Smooth muscle cell of the brain vasculature (primary cell): ENCODE data around the gene PRR36.

ENCODE experiments used
- DNase-seq: peaks from one replicate; pipeline ENCODE4 v3.0.0-alpha.2; 2012; ENCODE audit warnings: low read depth, low spot score

The PRR36 gene

GRCh38 chr19:7913652-7914051 lies 39.5 kb upstream of the PRR36 start:
- no peak for DNase-seq

DNA sequence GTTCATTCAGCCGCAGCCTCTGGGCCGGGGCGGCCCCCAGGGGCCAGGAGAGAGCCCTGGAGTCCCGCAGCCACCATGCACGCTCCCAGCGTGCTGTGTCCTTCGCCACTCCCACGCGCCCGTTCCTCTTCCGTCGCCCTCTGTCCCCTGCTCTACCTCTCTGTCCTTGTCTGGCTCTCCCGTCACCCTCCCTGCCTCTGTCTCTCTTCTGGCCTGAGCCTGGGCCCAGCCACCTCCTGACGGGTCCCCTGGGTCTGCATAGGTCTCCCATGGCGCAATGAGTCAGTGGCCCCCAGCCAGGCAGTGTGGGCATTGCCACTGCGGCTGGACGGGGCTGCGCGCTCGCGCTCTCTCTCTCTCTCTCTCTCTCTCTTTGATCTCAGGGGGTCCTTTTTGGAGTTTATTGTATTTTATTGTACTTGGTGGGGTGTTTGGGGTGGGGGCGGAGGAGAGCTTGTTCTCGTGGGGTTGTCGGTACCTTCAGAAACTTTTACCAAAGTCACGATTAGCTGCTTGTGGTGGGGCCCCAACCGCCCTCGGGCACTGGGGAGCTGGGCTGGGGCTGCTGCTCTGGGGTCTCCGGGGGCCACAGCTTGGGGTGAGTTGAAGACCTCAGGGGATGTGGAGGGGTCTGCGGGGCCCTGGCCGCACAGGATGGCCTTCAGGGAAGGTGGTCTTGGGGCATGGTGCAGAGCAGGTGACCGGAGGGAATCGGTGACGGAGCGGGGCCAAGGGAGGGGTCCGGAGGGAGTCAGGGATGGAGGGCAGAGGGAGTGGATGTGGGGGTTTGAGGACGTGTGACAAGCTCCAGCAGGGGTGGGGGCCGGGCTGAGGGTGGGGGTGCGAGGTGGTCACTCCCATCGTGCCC lies 38.7 kb upstream of the PRR36 start:
- DNase-seq, result no peak

GRCh38 chr19:7912144-7912696 lies 38.0 kb upstream of the PRR36 start:
- no peak for DNase-seq

DNA sequence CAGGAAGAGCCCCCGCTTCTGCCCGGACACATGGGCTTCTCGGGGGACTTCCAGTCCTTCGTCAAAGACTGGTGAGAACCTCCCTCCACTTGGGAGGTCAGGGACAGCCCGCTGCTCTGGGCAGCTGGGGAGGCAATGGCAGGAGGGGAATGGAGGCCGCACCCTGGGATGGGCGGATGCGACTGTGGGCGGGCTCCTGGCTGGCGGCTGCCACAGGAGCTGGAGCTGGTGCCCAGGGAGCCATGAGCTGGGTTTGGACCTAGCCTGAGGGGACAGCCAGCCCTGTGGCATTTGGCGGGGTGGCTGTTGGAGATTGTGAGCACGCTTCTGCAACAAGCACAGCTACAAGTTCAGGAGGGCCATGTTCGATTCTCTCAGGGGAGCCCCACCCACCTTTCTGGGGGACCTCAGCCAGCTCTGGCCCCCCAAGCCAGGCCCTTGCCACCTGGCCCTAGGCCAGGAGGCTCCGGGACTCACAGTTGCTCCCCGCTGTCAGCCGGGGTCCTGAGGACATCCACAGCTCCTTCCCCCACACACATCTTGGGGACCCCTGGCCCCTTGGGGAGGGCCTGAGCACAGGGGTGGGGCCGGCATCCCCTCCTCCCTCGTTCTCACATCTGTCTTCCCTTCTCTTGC lies 37.4 kb upstream of the PRR36 start:
- DNase-seq, result no peak

DNA sequence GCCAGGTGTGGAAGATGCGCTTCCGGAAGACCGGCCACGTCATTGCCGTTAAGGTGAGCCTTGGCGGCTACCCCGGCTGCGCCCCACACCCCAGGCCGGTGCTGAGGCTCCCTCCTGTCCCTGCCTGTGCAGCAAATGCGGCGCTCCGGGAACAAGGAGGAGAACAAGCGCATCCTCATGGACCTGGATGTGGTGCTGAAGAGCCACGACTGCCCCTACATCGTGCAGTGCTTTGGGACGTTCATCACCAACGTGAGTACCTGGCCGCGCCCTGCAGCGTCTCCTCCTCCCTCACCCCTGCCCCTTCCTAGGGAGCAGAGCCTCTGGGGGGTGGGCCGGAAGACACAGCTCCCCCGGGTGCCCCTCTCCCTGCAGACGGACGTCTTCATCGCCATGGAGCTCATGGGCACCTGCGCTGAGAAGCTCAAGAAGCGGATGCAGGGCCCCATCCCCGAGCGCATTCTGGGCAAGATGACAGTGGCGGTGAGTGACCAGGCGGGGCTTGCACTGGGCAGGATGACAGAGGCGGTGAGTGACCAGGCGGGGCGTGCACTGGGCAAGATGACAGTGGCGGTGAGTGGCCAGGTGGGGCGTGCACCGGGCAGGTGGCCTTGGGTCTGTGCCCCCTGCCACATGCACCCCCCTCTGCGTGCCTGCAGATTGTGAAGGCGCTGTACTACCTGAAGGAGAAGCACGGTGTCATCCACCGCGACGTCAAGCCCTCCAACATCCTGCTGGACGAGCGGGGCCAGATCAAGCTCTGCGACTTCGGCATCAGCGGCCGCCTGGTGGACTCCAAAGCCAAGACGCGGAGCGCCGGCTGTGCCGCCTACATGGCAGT lies 36.4 kb upstream of the PRR36 start:
- DNase-seq, result no peak

DNA sequence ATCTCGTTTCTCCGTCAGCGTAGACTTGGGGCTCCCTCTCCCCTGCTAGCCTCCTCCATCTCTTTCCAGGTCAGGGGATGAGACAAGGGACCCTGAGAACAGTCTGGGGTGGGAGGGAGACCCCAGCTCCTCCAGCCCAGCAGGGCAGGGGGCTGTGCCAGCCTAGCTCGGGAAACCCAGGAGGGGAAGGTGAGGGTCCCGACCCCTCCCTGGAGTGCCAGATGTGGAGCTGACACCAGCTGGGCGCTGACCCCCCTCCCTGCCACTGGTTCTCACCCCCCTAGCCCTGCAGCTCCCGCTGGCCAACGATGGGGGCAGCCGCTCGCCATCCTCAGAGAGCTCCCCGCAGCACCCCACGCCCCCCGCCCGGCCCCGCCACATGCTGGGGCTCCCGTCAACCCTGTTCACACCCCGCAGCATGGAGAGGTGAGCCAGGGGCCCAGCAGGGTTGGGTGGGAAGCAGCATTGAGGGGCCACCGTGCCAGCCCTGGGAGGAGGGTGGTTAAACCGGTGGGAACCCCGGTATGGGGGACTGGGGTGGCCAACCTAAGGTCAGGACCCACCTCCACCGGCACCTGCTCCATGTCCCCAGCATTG lies 35.4 kb upstream of the PRR36 start:
- no peak for DNase-seq

GRCh38 chr19:7908742-7909461 lies 34.7 kb upstream of the PRR36 start:
- no peak for DNase-seq

DNA sequence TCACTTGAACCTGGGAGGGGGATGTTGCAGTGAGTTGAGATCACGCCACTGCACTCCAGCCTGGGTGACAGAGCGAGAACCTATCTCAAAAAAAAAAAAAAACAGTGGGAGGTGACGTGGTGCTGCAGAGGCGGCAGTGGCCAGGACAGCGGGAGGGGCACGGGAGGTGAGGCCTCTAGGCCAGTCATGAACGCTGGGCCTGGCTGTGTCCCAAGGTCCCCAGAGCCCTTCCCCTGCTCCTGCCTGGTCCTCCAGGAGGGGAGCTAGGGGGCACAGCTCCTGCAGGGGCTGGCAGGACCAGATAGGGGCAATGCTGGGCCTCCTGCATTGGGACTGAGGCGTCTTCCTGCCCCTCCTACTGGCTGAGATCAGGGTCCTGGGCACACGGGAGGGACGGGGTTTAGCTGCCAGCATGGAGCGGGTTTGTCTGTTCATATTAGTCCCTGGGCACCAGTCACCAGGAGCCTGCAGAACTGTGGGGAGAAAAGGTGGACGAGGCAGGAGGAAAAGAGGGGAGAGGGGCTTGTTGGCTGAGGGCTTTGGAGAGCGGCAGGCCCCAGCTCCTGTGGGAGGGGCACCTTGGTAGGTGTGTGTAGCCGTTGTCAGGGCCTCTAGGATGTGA lies 34.0 kb upstream of the PRR36 start:
- no peak for DNase-seq

DNA sequence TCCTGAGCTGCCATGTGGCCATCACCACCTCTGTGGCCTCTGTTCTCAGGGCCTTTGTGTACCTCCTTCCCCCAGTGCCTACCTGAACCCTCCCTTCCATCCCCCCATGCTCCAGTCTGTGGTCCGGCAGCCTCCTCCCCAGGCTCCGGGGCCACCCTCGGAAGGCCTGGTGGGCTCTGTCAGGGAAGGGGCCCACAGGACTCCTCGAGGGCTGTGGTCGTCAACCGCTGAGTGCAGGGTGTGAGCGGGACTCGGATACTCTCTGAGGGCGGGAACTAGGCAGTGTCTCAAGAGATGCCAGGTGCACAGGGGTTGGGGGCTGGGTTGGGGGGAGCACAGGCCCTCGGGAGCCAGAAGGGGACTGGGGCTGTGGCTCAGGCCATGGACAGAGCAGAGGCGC lies 33.4 kb upstream of the PRR36 start:
- no peak for DNase-seq

DNA sequence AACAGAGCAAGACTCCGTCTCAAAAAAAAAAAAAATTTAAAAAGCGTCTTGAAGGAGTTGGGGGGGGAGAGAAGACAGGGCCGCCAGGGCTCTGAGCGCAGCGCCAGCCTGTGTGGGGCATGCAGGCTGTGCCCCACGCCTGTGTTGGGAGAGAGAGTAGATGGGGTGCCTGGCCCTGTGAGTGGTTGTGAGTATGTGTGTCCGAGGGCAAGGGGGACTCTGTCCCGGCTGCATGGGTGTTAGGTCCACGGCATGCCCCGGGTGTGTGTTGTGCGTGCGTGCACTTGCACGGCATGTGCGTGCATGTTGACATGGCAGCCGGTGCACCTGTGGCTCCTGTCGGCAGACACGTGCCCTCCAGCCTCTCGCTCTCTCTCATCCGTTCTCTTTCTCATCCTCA lies 32.9 kb upstream of the PRR36 start:
- no peak for DNase-seq

- no peak for DNase-seq
Measured at GRCh38 chr19:7905859-7906258, 31.7 kb upstream of the PRR36 start.

GRCh38 chr19:7905268-7905667 lies 31.1 kb upstream of the PRR36 start:
- no peak for DNase-seq

DNA sequence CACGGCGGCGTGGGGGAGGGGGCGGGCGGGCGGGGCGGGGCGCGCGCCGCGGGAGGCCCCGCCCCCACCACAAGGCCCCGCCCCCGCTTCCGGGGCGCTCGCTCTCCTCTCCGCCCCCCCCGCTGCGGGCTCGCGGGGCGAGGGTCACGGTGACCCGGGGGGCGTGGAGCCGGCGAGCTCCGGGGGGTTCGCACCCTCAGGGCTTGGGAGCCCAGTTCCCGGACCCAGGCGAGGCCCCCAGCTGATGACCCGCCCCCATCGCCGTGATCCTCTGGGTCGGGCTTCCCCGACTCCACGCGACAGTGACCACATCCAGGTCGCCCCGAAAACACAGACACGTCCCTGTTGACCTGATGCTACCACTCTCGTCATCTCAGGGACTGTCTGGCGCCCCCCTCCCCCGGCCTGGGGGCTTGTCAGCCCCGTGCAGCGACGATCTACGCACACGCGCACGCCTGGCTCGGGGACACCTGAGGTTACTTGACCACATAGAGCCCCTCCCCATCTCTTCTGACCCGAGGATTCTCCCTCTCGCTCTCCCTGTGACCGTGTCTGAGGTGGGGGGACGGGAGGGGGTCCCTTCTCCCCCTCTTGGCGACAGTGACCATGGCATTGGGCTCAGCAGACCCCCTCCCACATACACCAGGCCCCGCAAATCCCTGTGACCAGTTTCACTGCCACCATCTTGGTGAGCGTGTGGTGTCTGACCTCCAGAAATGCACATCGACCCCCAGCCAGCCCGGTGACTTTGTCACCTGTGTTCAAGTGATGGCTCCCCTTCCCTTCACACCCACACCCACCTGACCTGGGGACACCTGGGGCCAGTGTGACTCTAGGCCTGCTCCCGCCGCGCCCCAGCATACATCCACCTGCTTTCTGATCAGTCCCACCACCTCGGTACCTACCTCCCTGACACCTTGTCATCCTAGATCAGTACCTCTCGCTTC lies 30.2 kb upstream of the PRR36 start:
- DNase-seq, result no peak

DNA sequence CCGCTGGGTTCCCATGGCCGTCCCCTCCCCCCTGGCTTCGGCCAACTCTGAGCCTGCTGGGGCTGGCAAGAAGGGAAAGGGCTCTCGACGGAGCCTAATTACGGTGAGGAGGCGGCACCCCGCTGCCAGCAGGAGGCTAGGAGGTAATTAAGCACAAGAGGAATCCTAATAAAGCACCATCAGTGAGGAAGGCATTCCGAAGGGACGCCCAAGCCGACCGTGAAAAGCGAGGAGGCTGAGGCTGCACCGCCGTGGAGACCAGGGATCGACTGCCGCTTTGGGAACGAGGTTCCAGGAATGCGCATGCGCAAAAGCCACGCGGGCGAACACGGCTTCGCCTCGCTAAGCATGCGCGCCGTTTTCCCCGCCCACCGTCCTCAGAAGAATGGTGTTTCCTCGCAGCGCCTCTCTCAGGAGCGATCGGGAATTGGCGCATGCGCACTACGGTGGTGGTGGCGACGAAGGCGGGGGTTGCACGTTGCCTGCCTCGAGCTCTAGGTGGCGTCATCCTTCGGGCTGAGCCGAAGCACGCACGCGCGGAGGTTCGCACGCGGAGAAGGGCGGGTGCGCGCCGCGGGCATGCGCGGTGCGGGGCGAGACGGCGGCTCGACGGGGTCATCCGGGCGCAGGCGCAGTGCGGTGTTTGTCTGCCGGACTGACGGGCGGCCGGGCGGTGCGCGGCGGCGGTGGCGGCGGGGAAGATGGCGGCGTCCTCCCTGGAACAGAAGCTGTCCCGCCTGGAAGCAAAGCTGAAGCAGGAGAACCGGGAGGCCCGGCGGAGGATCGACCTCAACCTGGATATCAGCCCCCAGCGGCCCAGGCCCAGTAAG lies 29.3 kb upstream of the PRR36 start, which contains the start of gene MAP2K7:
MAP2K7 (plus strand) TSS at position 634 of the 830 bp plus-strand sequence; CDS start at position 702, 68 bp downstream.
- DNase-seq, result peak; percentile 99

GRCh38 chr19:7902796-7903243 lies 28.6 kb upstream of the PRR36 start:
- DNase-seq, result no peak

GRCh38 chr19:7901337-7901736 lies 27.1 kb upstream of the PRR36 start:
- no peak for DNase-seq

DNA sequence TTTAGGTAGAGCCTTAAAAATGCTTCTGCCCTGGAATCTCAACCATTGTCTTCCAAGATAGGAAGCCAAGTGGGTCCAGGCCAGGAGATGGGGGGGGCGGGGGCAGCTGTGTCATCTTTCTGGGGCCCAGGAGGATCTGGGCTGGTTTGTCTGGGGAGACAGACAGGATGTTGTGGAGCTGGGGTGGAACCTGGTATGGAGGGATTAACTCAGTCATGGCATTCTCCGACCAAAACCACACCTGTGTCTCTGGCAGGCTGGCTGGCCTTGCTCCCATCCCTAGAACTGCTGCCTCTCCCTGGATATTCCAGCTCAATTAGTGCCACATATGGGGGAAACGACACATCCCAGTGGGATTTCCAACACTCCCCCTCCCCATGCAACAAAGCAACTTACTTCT lies 26.7 kb upstream of the PRR36 start:
- no peak for DNase-seq

- no peak for DNase-seq
Measured at GRCh38 chr19:7900401-7900870, 26.2 kb upstream of the PRR36 start.
